Stimulated activated CD8-positive, alpha-beta memory T cell treated with anti-CD3 and anti-CD28 coated beads, Interleukin-15, amount 100 ng/mL, for 1 hour (primary cell): ENCODE data around the gene ZBED4.

Source experiments
- DNase-seq: peaks from one replicate; pipeline ENCODE4 v3.0.0-alpha.2; 2020; ENCODE audit warnings: low read depth

The ZBED4 gene

DNA sequence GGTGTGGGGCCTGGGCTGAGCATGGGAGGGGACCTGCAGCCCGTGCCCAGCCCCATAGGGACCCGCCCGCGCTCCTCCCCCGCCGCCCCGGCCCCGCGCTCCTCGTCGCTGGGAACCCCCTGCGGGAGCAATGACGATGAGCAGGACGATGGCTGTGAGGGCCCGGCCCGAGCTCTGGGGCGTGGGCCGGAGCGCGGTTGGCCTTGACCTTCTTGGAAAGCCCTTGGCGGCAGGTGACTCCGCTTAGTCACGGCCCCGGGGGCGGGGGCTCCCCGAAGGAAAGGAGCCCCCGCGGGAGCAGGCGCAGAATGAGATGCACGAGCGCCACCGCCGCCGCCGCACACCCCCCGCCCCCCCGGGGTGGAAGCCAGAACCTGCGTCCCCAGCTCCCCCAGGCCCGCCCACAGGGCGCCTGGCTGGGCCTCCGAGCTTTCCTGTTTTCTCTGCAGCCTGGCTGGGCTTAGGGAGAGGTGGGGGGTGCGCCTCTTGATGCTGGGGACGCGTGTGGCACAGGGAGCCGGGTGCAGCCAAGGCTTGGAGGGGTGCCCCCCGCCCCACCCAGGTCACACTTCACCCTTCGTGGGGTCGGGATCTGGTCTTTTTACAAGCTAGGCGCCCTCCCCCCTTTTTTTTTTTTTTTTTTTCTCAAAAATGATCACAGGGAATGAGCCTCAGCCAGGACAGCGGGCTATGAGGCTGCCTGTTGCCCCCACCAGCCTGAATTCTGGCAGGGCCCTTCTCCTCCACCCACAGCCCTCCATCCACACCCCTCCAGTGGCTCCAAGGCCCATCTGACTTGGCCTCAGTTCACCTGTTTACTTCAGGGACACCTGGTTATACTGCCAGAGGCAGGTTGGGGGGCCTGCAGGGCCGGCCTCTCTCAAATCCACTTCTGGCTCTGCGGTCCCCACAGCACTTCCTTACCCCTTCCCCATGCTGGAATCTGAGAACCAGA lies 82.7 kb downstream of the ZBED4 start:
- peak; percentile 76 for DNase-seq

DNA sequence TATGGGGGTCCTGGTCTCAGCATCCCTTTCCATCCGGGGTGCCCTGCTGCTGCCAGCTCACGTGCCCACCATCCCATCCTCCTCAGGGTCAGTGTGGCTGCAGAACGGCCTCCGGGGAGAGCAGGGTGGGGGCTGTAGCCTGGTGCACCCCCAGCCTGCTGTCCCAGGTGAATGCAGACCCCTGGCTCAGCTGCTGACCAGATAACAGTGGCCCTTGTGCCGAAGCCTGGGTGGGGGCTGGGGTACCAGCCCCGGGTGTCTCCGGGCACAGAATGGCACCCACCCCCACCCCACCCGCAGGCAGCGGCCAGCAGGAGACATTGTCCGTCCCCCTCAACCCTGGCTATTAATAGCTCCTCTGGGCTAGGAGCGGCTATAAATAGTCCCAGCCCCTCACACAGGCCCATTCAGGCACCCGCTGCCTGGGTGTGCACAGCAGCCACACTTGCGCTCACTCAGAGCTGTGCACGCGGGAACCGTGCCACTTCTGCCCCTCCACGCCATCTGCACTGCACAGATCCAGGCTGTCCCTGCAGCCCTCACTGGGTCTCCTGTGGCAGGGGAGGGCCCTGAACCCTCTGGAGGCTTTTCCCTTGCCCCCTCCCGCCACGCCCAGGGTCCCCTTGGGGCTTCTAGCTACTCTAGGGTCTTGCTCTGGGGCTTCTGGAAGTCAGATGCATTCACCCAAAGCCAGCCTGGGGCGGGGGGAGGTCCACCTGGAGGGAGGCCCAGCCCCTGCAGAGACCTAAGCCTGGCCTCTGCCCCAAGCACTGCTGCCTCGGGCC lies 83.5 kb downstream of the ZBED4 start:
- DNase-seq = no peak

GRCh38 chr22:49937758-49938564 lies 84.3 kb downstream of the ZBED4 start:
- DNase-seq = no peak

GRCh38 chr22:49938565-49939136 lies 85.0 kb downstream of the ZBED4 start:
- DNase-seq = no peak
